GM12878 (cell line): ENCODE data around the gene SHC1. TPM values are rescaled to one million over a fixed set of nuclear protein-coding genes. Genes with fewer than 3 reads are reported as not detected.

ENCODE experiments used
- ATF7 ChIP-seq: fragments of 450-650 bp; IDR thresholded peaks from 2 replicates; pipeline ENCODE4 v1.6.1; 2016; ENCODE audit warnings: low read depth, mild to moderate bottlenecking
- BACH1 ChIP-seq: fragments of 450-650 bp; IDR thresholded peaks from 2 replicates; pipeline ENCODE4 v1.6.1; 2017; ENCODE audit warnings: mild to moderate bottlenecking, borderline replicate concordance
- BHLHE40 ChIP-seq, 2 experiments: fragments of 450-650 bp in 1 of 2; IDR thresholded peaks; 2 replicates each; pipeline ENCODE4 v1.6.1; 2011 to 2017; ENCODE audit warnings: low read depth in 2 of 2, borderline replicate concordance in 1 of 2, improper control_type of control experiment in 1 of 2, low read length in 1 of 2, mild to moderate bottlenecking in 1 of 2
- CBX3 ChIP-seq: fragments of 200-600 bp; sonication (generic); IDR thresholded peaks from 2 replicates; pipeline ENCODE4 v1.6.1; 2016; ENCODE audit warnings: low read depth, borderline replicate concordance
- CREB1 ChIP-seq: IDR thresholded peaks from 2 replicates; pipeline ENCODE4 v1.6.1; 2012; ENCODE audit warnings: low read depth, mild to moderate bottlenecking, inconsistent platforms
- EED ChIP-seq: sonication (generic); IDR thresholded peaks from 2 replicates; pipeline ENCODE4 v1.6.1; 2016; ENCODE audit warnings: antibody characterized with exemption, low read depth
- HDAC6 ChIP-seq: fragments of 200-600 bp; sonication (generic); IDR thresholded peaks from one replicate; pipeline ENCODE4 v1.8.0; 2017; ENCODE audit warnings: antibody characterized with exemption; ENCODE audit not compliant: unreplicated experiment
- MTA2 ChIP-seq: fragments of 450-650 bp; IDR thresholded peaks from 2 replicates; pipeline ENCODE4 v1.6.1; 2016; ENCODE audit warnings: low read depth, mild to moderate bottlenecking, moderate library complexity
- MTA3 ChIP-seq: IDR thresholded peaks from 2 replicates; pipeline ENCODE4 v1.6.1; 2012; ENCODE audit warnings: low read length, inconsistent platforms, borderline replicate concordance
- MYC ChIP-seq: IDR thresholded peaks from 2 replicates; pipeline ENCODE4 v1.6.1; 2011; ENCODE audit warnings: mild to moderate bottlenecking, low read length, moderate library complexity, inconsistent platforms; ENCODE audit not compliant: insufficient read depth, insufficient replicate concordance, insufficient read length, severe bottlenecking
- NR2C2 ChIP-seq: IDR thresholded peaks from 2 replicates; pipeline ENCODE4 v1.6.1; 2011; ENCODE audit warnings: borderline replicate concordance, low read depth; ENCODE audit not compliant: control insufficient read depth, insufficient read length
- RCOR1 ChIP-seq: conservative IDR thresholded peaks from 2 replicates; pipeline ENCODE4 v1.6.1; 2012; ENCODE audit warnings: low read depth, low read length, improper control_type of control experiment
- RUNX3 ChIP-seq: IDR thresholded peaks from 2 replicates; pipeline ENCODE4 v1.6.1; 2012; ENCODE audit warnings: low read length, inconsistent platforms
- SP1 ChIP-seq: IDR thresholded peaks from one replicate; pipeline ENCODE4 v1.6.1; 2011; ENCODE audit warnings: low read depth, low read length
- TCF3 ChIP-seq: IDR thresholded peaks from 2 replicates; pipeline ENCODE4 v1.6.1; 2012; ENCODE audit warnings: low read depth, mild to moderate bottlenecking, low read length, borderline replicate concordance; ENCODE audit not compliant: insufficient read depth
- ZNF24 ChIP-seq: fragments of 450-650 bp; IDR thresholded peaks from 2 replicates; pipeline ENCODE4 v1.6.1; 2017; ENCODE audit warnings: antibody characterized with exemption, mild to moderate bottlenecking
- ZNF274 ChIP-seq: IDR thresholded peaks from one replicate; pipeline ENCODE4 v1.8.0; 2011; ENCODE audit not compliant: insufficient read length, insufficient read depth
- ZNF622 ChIP-seq: fragments of 450-650 bp; IDR thresholded peaks from 2 replicates; pipeline ENCODE4 v1.6.1; 2017; ENCODE audit warnings: mild to moderate bottlenecking, inconsistent platforms
- polyA plus RNA-seq, 11 experiments: library from polyadenylated mRNA; depleted of rRNA in 4 of 11; unstranded in 6 of 11; stranded (reverse) in 5 of 11; fragments of >200 nt; fragmentation: Nextera tagmentation in 4 of 11; fragmentation: Illumina TruSeq in 1 of 11; extraction: Ambion mirVana in 4 of 11; extraction: Trizol in 1 of 11; gene quantifications; 1 replicate in 1 of 11; 2 replicates in 10 of 11; pipeline versions ENCODE4 v1.2.1 to v1.2.3, GENCODE V29; 2011 to 2016; ENCODE audit warnings: inconsistent platforms in 2 of 11, missing spikeins in 2 of 11, low read depth in 1 of 11
- total RNA-seq, 4 experiments: library from RNA; depleted of rRNA in 3 of 4; stranded (reverse); fragments of >200 nt in 3 of 4; fragmentation: Illumina TruSeq in 1 of 4; extraction: Trizol in 1 of 4; gene quantifications; 2 replicates each; pipeline versions ENCODE4 v1.2.1 to v1.2.3, GENCODE V29; 2013 to 2021
- TF ChIP-seq, protein P1 (sequence below): fragments of 450-650 bp; formaldehyde crosslinking; IDR thresholded peaks from 2 replicates; pipeline ENCODE4 v1.5.0; 2022; ENCODE audit warnings: mild to moderate bottlenecking, missing genetic modification characterization
- TF ChIP-seq, protein P2 (sequence below): fragments of 450-650 bp; formaldehyde crosslinking; IDR thresholded peaks from 2 replicates; pipeline ENCODE4 v1.4.0; 2020; ENCODE audit warnings: mild to moderate bottlenecking, moderate library complexity
- TF ChIP-seq, protein P3 (sequence below): IDR thresholded peaks from 2 replicates; pipeline ENCODE4 v1.6.1; 2011; ENCODE audit warnings: low read depth, mild to moderate bottlenecking, low read length, moderate library complexity, borderline replicate concordance; ENCODE audit errors: extremely low read depth

Gene SHC1
- total and polyA plus RNA-seq, 10 of the 15 experiments (the other 5 are each of a cell fraction or from before 2014, with no cell fraction given), result 2.6 to 49.3 (median 25.2) TPM

DNA sequence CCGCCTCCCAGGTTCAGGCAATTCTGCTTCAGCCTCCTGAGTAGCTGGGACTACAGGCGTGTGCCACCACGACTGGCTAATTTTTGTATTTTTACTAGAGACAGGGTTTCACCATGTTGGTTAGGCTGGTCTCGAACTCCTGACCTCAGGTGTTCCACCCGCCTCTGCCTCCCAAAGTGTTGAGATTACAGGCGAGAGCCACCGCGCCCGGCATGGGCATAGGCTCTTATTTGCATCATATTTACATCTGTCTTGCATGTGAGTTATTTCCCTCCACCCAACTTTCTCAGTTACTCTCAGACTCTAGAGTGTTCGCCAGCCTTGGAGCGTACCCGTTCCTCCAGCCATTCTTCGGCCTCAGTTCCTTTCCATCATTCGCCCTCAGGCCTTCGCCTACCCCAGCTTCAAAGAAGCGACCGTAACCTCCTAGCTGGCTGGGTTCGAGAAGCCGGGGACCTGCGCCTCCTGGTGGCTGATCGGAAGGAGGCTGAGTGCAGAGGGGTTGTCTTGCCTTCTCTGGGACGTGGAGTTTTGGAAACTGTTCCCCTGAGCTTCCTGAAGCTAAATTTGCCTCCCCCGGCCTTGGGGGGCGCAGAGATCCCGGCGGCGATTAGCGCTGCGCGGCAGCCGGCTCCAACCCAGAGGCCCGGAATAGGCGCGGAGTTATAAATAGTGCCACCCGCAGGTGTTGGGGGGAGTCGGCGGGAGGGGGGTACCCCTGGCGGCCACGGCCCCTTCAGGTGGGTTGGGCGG is 28.4 kb upstream of the SHC1 start (continued):
- TF ChIP-seq BHLHE40 (IDR thresholded peaks at IDR 0.05; ENCODE audit: borderline replicate concordance in 1 of 2, low read depth in 2 of 2, low read length in 1 of 2), result peak in 1 of 2 experiments; percentile 18; a peak in 1 of 4 replicates
- TF ChIP-seq RCOR1, result no peak
- TF ChIP-seq, protein P1, sequence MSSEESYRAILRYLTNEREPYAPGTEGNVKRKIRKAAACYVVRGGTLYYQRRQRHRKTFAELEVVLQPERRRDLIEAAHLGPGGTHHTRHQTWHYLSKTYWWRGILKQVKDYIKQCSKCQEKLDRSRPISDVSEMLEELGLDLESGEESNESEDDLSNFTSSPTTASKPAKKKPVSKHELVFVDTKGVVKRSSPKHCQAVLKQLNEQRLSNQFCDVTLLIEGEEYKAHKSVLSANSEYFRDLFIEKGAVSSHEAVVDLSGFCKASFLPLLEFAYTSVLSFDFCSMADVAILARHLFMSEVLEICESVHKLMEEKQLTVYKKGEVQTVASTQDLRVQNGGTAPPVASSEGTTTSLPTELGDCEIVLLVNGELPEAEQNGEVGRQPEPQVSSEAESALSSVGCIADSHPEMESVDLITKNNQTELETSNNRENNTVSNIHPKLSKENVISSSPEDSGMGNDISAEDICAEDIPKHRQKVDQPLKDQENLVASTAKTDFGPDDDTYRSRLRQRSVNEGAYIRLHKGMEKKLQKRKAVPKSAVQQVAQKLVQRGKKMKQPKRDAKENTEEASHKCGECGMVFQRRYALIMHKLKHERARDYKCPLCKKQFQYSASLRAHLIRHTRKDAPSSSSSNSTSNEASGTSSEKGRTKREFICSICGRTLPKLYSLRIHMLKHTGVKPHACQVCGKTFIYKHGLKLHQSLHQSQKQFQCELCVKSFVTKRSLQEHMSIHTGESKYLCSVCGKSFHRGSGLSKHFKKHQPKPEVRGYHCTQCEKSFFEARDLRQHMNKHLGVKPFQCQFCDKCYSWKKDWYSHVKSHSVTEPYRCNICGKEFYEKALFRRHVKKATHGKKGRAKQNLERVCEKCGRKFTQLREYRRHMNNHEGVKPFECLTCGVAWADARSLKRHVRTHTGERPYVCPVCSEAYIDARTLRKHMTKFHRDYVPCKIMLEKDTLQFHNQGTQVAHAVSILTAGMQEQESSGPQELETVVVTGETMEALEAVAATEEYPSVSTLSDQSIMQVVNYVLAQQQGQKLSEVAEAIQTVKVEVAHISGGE (CRISPR knock-in tag), result no peak
- TF ChIP-seq ZNF24, result no peak
- TF ChIP-seq HDAC6, result no peak
- peak; percentile 62; the same call in 1 of the 2 replicates for TF ChIP-seq EED
- peak; percentile 37; the same call in 1 of the 2 replicates for TF ChIP-seq MTA2
- no peak; the same call in 1 of the 2 replicates for TF ChIP-seq TCF3
- TF ChIP-seq, protein P2, sequence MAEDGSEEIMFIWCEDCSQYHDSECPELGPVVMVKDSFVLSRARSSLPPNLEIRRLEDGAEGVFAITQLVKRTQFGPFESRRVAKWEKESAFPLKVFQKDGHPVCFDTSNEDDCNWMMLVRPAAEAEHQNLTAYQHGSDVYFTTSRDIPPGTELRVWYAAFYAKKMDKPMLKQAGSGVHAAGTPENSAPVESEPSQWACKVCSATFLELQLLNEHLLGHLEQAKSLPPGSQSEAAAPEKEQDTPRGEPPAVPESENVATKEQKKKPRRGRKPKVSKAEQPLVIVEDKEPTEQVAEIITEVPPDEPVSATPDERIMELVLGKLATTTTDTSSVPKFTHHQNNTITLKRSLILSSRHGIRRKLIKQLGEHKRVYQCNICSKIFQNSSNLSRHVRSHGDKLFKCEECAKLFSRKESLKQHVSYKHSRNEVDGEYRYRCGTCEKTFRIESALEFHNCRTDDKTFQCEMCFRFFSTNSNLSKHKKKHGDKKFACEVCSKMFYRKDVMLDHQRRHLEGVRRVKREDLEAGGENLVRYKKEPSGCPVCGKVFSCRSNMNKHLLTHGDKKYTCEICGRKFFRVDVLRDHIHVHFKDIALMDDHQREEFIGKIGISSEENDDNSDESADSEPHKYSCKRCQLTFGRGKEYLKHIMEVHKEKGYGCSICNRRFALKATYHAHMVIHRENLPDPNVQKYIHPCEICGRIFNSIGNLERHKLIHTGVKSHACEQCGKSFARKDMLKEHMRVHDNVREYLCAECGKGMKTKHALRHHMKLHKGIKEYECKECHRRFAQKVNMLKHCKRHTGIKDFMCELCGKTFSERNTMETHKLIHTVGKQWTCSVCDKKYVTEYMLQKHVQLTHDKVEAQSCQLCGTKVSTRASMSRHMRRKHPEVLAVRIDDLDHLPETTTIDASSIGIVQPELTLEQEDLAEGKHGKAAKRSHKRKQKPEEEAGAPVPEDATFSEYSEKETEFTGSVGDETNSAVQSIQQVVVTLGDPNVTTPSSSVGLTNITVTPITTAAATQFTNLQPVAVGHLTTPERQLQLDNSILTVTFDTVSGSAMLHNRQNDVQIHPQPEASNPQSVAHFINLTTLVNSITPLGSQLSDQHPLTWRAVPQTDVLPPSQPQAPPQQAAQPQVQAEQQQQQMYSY, result no peak
- no peak for TF ChIP-seq MYC
- peak; percentile 29; the same call in 1 of the 2 replicates for TF ChIP-seq BACH1
- no peak for TF ChIP-seq CBX3
- no peak for TF ChIP-seq ZNF622
- TF ChIP-seq ATF7, result peak; percentile 40; the same call in 1 of the 2 replicates
- no peak for TF ChIP-seq SP1
- no peak for TF ChIP-seq MTA3
- TF ChIP-seq CREB1, result no peak
- no peak for TF ChIP-seq ZNF274
- TF ChIP-seq RUNX3, result no peak
- TF ChIP-seq NR2C2, result no peak
- TF ChIP-seq, protein P3, sequence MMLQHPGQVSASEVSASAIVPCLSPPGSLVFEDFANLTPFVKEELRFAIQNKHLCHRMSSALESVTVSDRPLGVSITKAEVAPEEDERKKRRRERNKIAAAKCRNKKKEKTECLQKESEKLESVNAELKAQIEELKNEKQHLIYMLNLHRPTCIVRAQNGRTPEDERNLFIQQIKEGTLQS, result no peak
